ENCODE measurements around the gene WNK4. TPM values are rescaled to one million over a fixed set of nuclear protein-coding genes. Genes with fewer than 3 reads are reported as not detected.

WNK4 gene
- total RNA-seq, 1 donor from 2014 or later = 0.16 TPM

GRCh38 chr17:42818379-42818778, 38.0 kb downstream of the WNK4 start:
- Mint-ChIP-seq H3K9me3 (ENCODE audit: unreplicated experiment) (no peaks in the 10 kb centered on the region), H3K4me3 (ENCODE audit: unreplicated experiment) (no peak overlapping the region), H3K27me3 (ENCODE audit: unreplicated experiment) (no peaks in the 10 kb centered on the region), H3K4me1 (ENCODE audit: unreplicated experiment) (peaks cover 8% of the 10 kb centered on the region), H3K27ac (ENCODE audit: unreplicated experiment) (no peak overlapping the region), H3K36me3 (ENCODE audit: unreplicated experiment) (peaks cover 50% of the 10 kb centered on the region)
- TF ChIP-seq CTCF (IDR thresholded peaks at IDR 0.05) = no peak
- no peak for DNase-seq (ENCODE audit: extremely low spot score, unreplicated experiment)

- Mint-ChIP-seq H3K36me3 (ENCODE audit: unreplicated experiment) (peaks cover 36% of the 10 kb centered on the region), H3K4me1 (ENCODE audit: unreplicated experiment) (peaks cover 16% of the 10 kb centered on the region), H3K27ac (ENCODE audit: unreplicated experiment) (no peak overlapping the region), H3K27me3 (ENCODE audit: unreplicated experiment) (no peaks in the 10 kb centered on the region), H3K4me3 (ENCODE audit: unreplicated experiment) (no peak overlapping the region), H3K9me3 (ENCODE audit: unreplicated experiment) (no peaks in the 10 kb centered on the region)
- peak; percentile 78 for TF ChIP-seq CTCF (IDR thresholded peaks at IDR 0.05)
- no peak for DNase-seq (ENCODE audit: extremely low spot score, unreplicated experiment)
These were observed 39.6 kb downstream of the WNK4 start for GRCh38 chr17:42819939-42820535.

- Mint-ChIP-seq H3K4me3 (ENCODE audit: unreplicated experiment) (no peak overlapping the region), H3K27me3 (ENCODE audit: unreplicated experiment) (no peaks in the 10 kb centered on the region), H3K4me1 (ENCODE audit: unreplicated experiment) (peaks cover 16% of the 10 kb centered on the region), H3K27ac (ENCODE audit: unreplicated experiment) (no peak overlapping the region), H3K9me3 (ENCODE audit: unreplicated experiment) (no peaks in the 10 kb centered on the region), H3K36me3 (ENCODE audit: unreplicated experiment) (peaks cover 30% of the 10 kb centered on the region)
- DNase-seq (ENCODE audit: extremely low spot score, unreplicated experiment) = no peak
- no peak for TF ChIP-seq CTCF (IDR thresholded peaks at IDR 0.05)
These were observed 40.8 kb downstream of the WNK4 start for GRCh38 chr17:42821176-42821575.

GRCh38 chr17:42827472-42827871, 47.1 kb downstream of the WNK4 start:
- Mint-ChIP-seq H3K4me1 (ENCODE audit: unreplicated experiment) (peaks cover 16% of the 10 kb centered on the region), H3K4me3 (ENCODE audit: unreplicated experiment) (no peak overlapping the region), H3K27ac (ENCODE audit: unreplicated experiment) (no peak overlapping the region), H3K9me3 (ENCODE audit: unreplicated experiment) (no peaks in the 10 kb centered on the region), H3K27me3 (ENCODE audit: unreplicated experiment) (peaks cover 24% of the 10 kb centered on the region), H3K36me3 (ENCODE audit: unreplicated experiment) (no peaks in the 10 kb centered on the region)
- no peak for TF ChIP-seq CTCF (IDR thresholded peaks at IDR 0.05)
- DNase-seq (ENCODE audit: extremely low spot score, unreplicated experiment) = no peak

GRCh38 chr17:42830971-42831370, 50.6 kb downstream of the WNK4 start:
- H3K27ac Mint-ChIP-seq (ENCODE audit: unreplicated experiment) = no peak overlapping the region
- peaks cover 20% of the 10 kb centered on the region for H3K4me1 Mint-ChIP-seq (ENCODE audit: unreplicated experiment)
- peaks cover 24% of the 10 kb centered on the region for H3K27me3 Mint-ChIP-seq (ENCODE audit: unreplicated experiment)
- no peaks in the 10 kb centered on the region for H3K36me3 Mint-ChIP-seq (ENCODE audit: unreplicated experiment)
- no peak for DNase-seq (ENCODE audit: extremely low spot score, unreplicated experiment)
- H3K9me3 Mint-ChIP-seq (ENCODE audit: unreplicated experiment) = no peaks in the 10 kb centered on the region
- no peak overlapping the region for H3K4me3 Mint-ChIP-seq (ENCODE audit: unreplicated experiment)
- no peak for TF ChIP-seq CTCF (IDR thresholded peaks at IDR 0.05)
